A549 treated with AZD2906 at 1 μM for 4 hours (cell line): Measurements from ENCODE around the gene TTC39C. TPM values are rescaled to one million over a fixed set of nuclear protein-coding genes. Genes with fewer than 3 reads are reported as not detected.

Experiments used
- total RNA-seq: library from RNA; stranded (reverse); fragments of 200-300 nt; extraction: Qiagen RNA extraction; gene quantifications from 5 replicates; pipeline ENCODE4 v1.2.3, GENCODE V29; 2022

Gene TTC39C
- total RNA-seq, result 17.4 to 22.4 TPM (median 19.4 TPM) in 5 replicates

GRCh38 chr18:24014062-24014985 lies at the start of gene TTC39C:
TSS of gene TTC39C (plus strand) at chr18:24014754. CDS start at chr18:24014872, 118 bp downstream.

DNA sequence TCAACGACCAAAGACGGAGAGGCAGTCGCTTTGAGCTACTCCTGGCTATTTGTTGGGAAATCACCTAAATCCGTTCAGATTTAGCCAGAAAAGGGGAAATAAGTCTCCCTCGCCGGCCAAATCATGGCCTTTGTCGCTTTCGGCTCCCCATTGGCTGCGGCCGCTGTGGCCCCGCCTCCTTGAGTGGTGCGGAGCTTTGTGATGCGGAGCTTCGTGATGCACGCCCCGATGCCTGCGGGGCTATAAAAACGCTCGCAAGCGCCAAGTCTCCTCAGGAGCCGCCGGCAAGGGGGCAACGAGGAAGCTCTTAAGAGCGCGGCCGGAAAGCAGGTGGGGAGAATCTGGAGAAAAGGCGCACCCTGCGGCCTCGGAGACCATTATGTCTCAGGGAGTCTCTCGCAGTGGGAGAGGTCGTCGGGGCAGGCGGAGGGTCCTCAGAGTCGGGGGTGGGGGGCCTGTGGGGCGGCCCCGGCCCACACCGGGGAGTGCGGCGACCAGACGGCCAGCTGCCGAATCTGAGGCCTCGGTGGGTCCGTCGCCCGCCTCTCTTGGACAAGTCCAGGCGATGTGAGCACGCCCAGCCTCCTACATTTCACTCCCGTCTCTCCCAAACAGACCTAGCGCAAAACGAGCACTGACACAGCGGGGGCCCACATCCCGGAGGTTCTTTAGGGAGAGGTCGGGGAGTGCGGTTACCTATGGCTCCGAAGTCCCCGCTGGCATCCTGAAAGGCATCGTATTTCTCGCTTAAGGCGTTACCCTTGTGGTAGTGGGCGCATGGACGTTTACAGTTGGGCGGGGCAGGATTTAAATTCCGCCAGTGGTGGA lies 124.4 kb downstream of the TTC39C start, which contains the start of gene CABYR:
Gene CABYR (plus strand): TSS at position 274 of the 828 bp plus-strand sequence. CDS start 4,053 bp downstream, outside the sequence.

Other genes with a start within 250 kb of the TTC39C start
- 13.5 to 19.7 TPM (median 14.1 TPM) in 5 replicates for gene CABYR, start 124.3 kb downstream of the TTC39C start, total RNA-seq